CD4-positive, alpha-beta T cell treated with Interleukin-17A for 1 hour (primary cell): ENCODE measurements around the gene SHF.

Experiments
- DNase-seq: peaks from one replicate; pipeline ENCODE4 v3.0.0-alpha.2; 2020

The SHF gene

DNA sequence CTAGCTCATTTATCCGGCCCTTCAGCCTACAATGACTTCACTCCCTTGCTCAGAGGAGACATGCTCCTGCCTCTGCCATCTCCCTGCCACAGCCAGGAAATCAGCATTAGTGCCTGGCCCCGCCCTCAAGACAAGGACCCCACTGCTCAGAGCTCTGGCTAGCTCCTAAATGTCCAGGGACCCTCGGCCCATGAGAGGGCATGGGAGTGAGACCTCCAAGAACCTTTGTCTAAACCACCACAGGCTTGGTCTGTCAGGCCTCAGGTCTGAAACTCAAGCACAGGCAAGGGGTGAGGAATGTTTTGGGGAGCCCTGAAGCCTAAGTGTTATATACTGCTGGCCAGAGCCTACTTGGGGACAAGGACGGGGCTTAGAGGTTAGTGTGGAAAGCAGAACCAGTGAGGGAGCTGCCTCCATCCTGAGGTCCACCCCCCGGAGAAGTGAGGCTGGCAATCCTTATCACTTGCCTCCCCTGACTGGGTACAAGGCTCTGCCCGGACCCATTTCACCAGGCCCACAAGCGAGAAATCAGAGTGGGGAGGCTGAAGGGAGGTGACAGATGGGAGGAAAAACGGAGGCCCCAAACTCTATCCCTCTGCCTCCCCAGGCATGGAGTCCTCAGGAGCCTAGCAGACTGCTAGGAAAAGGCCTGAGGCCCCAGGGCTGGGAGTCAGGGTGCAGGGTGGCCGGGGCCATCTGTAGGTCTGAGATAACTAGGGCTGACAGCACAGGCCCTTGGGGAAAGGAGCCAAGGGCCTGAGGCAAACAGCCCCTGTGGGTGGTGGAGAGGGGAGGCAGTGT lies 18.8 kb downstream of the SHF start:
- no peak for DNase-seq

DNA sequence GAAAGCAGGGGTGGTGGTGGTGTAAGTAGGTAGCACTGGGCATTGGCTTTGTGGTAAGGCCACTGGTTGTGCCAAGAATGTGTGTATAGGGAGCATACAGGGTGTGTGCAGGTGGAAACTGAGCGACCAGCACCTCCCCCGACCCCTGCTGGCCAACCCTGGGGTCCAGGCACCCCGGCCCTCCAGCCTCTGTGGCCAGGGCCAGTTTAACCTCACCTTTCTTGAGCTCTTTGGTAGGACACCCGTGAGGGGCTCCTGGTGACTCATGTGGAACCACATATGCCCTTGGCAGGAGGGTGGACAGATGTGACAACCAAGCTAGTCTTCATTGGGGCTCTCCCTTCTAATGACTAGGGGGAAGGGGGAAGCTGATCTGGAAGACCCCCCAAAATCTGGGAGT lies 19.5 kb downstream of the SHF start:
- no peak for DNase-seq

DNA sequence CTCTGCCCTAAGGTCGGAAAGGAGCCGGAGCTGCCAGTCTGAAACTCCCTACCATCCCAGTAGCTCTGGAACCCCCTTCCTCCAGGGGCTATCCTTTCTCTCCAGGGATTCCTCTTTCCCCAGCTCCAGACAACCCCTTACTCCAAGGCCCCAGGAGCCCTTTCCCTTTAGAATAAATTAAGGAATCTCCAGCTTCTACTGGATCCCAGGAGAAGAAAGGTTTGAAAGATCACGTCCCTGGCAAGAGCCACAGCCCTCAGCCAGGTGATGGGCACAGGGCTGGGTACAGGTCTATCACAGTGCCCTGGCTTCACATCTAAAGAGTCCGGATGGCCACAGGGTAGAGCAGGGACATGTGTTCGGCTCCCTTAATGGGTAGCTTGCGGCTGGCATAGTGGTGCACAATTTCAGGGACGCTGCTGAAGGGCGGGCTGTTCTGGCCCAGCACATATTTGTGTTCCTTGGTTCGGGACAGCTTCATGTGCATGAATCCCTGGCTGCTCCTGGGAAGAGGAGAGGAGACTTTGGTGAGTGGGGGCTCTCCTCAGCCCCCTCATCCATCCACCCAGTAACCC lies 20.0 kb downstream of the SHF start:
- DNase-seq: no peak

DNA sequence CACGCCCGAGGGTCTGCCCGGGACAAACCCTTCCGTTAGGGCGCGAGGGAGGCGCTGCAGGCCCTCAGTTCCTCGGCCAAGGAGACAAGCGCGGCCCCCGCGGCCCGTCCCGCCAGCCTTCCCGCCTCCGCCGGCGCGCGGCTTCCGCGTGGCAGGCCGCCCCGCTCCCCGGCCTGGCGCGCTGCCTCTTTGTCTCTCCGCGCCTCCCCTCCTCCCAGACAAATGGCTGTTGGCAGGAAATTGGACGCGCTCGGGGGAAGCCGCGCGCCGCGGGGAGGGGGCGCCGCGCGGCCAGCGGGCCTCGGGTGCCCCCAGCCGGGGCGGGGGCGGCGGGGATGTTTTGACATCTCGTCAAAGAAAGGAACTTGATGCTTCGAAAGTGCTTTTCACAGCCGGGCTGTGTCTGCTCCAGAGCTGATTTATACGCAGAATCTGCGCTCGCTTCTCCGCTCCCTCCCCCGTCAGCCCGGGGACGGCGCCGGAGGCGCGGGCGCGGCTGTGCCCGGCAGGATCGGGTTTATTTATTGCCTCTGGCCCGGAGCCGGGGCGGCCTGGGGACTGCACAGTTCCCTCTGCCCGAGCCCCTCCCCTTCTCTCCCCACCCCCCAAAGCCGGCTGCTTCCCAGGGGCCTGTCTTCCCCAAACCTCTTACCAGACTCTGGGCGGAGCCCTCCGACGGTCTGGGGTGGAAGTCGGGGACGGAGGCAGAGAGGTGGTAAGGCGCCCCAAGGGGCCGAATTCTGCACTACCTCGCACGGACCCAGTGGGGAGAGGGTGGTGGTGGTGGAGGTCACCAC lies 20.7 kb downstream of the SHF start:
- DNase-seq: peak; percentile 88

DNA sequence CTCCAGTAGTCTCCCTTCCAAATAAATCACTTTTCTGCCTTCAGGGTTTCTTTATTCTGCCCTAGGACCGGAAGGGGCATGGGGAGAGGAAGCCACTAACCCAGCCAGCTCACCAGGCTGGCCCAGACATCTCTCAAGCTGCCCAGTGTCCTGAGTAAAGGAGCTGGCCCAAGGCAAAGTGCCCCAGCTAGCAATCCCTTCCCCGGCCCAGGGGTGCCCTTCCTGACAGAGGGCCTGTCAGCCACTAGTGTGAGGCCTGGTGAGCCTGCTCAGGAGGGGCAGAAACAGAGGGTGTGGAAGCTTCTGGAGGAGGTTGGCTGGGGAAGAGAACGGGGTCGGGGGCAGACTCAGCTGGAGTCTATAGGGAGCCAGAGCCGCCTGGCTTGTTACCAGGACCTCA lies 22.2 kb downstream of the SHF start:
- DNase-seq: no peak

DNA sequence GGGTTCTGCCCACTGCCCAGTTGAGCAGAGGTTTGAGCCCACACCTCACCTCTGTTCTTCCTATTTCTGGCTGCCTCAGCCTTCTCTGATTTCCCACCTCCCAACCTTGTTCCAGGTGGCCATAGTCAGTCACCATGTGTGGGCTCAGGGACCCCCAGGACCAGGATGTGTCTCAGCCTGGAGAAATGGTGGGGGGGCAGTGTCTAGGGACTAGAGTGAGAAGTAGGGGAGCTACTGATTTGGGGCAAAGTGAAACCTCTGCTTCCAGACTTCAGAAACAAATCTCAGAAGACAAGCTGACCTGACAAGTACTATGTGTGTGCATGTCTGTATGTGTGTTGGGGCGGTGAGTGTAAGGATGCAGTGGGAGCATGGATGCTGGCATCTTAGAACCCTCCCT lies 22.9 kb downstream of the SHF start:
- no peak for DNase-seq

DNA sequence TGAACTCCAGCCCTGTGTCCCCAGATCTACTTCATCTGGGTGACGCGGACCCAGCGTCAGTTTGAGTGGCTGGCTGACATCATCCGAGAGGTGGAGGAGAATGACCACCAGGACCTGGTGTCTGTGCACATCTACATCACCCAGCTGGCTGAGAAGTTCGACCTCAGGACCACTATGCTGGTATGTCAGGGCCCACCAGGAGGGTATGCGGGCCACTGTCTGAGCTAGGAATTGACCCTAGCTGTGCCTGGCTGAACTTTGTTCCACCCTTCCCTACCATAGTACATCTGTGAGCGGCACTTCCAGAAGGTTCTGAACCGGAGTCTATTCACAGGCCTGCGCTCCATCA lies 24.3 kb downstream of the SHF start:
- no peak for DNase-seq

DNA sequence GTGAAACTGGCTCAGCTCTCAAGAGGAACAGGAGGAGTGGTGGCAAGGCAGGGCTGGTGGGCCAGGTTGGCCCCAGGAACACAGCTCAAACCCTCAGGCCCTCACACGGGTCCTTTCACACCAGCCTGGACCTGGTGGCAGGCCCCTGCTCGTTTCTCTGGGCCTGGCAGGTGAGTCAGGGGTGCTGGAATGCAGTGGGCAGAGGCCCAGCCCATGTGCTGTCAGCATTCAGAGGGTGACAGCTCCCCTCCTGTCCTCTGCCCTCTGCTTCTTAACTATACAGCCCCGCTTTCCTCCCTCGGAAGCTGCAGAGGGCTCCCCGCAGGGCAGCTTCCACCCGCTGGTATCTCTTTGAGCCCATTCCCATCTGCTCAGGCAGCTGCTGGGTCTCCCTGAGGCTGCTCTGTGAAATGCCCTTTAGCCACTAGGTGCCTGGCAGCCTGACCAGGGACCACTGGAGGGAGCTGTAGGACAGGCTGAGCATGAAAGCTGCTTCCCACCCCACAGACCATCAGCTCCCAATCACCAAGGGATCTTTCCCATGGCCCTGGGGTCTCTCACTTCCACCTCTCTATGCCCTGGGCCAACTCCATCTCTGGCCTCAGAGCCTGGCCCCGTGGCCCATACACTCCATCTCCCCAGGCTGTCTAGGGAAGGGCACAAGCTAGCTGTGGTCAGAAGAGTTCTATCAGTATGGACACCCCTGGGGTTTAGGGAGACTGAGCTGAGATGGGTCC lies 24.8 kb downstream of the SHF start:
- DNase-seq: peak; percentile 71

DNA sequence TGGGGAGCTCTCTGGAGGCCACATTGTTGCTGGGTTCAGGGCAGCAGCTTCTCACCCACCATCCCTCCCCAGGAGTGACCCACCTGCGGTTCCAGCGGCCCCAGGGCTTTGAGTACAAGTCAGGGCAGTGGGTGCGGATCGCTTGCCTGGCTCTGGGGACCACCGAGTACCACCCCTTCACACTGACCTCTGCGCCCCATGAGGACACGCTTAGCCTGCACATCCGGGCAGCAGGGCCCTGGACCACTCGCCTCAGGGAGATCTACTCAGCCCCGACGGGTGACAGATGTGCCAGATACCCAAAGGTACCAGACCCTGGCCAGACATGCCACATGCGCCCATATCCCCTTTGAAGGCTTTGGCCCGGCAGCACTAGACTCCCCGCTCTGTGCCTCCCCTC lies 26.1 kb downstream of the SHF start:
- DNase-seq: no peak

DNA sequence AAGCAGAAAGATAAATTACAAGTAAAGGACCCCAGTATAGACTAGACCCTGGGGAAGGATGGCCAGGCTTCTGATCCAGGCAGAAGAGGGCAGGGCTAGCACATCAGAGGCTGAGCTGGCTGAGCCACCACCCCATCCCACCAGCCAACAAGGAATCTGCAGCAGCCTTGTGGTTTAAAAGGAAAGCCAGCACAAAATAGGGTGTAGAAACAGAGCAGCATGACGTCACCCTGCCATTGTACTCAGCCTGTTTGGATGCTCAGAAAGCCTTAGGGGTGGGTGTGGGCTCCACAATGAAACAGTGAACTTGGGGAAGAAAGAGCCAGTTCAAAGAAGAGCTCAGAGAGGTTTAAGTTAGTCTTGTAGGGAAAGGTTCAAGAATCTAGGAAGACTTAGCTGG lies 29.8 kb downstream of the SHF start:
- DNase-seq: no peak

DNA sequence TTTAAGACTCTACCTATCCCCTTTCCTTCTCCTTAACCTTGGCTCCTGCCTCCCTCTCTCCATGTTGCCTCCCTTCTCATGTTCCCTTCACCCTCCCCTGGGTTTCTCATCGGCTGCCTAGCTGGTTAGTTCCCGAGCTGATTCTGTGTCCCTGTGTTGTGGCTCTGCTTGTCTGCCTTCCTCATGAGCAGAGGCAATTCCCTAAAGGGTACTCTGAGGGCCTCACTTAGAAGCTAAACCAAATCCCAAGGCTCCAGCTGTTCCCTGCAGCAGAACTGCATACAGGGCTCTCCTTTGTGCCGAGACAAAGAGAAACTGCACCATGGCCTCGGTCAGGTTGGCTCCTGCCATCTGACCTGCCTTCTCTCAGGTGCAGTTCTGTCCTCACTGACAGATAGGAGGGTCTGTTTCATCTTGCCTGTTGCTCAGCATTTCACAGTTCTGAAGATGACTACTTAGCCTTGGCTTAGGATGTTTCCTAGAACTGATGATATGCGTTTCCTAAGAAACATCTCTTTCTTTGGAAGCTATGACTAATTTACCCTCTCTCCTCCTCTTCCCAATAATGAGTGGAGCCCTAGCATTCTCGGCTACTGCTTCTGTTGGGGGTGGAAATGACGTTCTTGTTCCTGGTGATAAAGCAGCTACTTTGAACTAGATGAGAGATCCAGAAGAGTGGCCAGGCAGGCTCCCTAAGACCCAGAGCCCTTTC lies 30.9 kb downstream of the SHF start:
- no peak for DNase-seq

DNA sequence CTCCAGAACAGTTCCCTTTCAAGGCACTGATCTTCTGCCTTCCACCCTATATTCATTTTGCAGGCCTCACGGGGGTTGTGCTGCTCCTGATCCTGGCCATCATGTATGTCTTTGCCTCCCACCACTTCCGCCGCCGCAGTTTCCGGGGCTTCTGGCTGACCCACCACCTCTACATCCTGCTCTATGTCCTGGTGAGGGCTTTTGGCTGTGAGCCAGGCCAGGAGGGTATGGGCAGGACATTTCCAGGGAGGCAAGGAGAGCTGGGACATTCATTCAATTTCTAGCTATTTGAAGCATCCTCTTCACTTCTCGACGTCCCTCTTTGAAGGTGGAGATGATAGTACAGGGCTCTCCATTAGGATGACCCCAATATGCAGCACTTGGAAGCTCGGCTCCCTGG lies 32.0 kb downstream of the SHF start:
- no peak for DNase-seq

DNA sequence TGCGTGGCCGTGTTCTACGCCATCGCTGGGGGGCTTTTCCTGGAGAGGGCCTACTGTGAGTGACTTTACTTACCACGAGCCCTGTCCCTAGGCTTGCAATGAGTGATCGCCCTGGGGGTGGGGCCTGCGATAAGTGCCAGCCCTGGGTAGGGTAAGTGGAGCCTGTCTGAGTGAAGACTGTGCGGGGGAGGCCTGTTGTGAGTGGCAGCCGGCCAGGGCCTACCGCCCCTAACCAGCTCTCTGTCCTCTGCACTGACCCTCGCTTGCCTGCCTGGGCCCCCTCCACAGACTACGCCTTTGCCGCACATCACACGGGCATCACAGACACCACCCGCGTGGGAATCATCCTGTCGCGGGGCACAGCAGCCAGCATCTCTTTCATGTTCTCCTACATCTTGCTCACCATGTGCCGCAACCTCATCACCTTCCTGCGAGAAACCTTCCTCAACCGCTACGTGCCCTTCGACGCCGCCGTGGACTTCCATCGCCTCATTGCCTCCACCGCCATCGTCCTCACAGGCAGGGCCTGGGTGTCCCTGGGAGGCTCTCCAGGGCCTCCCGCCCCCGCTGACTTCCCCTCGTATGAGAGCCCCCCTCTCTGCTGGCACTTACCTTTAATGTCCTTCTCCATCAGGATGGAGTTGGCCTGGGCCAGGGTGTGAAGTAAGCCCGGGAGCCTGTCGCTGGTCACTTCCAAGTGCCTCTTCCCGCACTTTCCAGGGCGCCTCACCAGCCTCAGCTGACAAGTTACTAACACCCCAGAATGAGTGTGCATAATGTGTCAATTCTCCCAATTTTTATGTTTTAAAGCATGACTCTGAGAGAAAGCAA lies 35.6 kb downstream of the SHF start:
- DNase-seq: no peak

DNA sequence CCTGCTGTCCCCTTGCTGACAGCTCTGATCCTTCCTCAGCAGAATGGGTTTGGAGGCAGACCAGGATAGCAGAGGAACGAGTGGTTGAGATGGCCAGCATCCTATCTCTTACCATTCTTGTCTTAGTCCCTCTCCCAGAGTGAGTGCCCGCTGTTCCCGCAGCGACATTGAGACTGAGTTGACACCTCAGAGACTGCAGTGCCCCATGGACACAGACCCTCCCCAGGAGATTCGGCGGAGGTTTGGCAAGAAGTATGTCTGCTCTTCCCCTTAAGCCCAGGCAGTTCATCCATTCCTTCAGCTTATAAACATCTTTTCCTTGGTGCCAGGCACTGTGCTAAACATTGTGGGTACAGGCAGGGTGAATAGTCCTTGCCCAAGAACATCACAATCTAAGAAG lies 36.8 kb downstream of the SHF start:
- no peak for DNase-seq

DNA sequence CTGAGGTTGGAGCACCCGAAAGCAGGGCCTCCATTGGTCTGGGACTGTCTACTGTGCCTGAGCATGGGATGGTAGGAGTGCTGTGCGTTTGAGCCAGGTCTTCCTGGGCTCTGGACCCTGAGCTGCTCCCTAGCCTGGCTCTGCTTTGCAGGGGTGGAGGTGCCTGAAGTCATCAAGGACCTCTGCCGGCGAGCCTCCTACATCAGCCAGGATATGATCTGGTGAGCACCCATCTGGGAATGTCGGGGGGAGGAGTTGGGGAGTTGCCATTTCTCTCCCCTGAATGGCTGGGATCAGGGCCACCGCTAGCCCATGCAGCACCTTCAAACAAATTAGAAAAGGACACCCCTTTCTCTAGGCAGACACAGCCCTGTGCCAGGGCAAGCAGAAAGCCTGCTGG lies 37.3 kb downstream of the SHF start:
- DNase-seq: no peak

DNA sequence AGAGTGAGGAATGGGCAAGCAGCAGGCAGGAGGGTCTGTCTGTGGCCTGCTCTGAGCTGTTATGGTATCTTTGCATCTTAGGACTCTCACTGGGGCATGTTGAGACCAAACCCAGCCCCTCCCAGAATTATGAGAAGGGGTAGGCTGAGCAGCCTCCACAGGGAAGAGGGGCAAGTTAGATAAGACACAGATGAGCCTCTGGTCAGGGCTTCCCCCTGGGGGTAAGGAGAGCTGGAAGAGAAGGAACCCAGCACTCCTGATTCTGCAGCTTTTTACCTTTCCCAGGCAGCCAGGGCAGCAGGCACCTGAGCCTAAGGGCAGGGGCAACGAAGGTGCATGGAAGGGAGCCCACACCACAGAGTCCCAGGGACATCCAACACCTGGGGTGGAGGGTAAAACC lies 38.7 kb downstream of the SHF start:
- DNase-seq: no peak

DNA sequence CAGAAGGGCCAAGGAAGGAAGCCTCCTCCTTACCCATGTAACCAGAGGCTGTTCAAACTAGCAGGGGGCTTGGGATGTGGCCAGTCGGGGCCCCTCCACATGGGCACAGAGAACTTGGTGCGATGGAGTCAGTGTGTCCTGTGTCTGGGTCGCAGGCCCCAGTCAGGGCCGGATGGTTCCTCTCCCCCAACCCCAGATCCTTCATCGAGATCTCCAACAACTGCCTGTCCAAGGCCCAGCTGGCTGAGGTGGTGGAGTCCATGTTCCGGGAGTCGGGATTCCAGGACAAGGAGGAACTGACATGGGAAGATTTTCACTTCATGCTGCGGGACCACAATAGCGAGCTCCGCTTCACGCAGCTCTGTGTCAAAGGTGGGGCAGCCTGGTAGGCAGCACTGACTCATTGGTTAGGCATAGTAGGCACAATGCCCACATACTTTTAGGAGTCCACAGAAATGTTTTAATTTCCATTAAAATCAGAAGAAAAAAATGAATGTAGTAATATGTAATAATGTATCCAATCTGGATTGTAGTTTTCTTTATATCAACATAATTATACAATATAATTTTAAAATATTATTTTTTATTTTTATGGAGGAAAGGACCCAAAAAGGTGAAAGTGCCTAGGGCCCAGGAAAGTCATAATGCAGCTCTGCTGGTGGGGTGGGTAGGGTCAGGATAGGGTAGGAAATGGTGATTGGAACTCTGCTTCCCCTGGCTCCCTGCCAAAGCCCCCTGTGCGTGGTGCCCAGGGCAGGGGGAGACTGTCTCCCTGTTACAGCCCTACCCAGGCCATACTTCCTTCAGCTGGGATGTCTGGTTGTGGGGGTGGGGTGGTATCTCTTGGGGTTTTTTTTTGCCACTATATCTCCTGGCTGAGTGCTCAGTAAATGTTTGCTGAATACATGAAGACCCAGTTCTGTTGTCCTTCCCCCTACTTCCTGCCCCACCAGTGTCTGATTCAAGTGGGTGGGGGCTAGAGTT lies 39.4 kb downstream of the SHF start:
- no peak for DNase-seq

DNA sequence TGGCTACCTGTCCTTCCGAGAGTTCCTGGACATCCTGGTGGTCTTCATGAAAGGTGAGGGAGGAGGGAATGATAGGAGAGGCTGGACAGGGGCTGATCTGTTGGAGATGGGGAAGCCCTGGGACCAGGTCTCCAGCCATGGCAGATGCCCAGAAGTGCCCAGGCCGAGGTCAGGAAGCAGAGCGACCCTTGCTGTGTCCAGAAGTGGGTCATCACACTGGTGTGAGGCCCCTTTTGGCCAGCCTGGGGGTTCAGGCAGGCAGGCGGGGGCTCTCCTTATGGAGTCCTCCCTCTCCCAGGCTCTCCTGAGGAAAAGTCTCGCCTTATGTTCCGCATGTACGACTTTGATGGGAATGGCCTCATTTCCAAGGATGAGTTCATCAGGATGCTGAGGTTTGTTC lies 40.2 kb downstream of the SHF start:
- no peak for DNase-seq

DNA sequence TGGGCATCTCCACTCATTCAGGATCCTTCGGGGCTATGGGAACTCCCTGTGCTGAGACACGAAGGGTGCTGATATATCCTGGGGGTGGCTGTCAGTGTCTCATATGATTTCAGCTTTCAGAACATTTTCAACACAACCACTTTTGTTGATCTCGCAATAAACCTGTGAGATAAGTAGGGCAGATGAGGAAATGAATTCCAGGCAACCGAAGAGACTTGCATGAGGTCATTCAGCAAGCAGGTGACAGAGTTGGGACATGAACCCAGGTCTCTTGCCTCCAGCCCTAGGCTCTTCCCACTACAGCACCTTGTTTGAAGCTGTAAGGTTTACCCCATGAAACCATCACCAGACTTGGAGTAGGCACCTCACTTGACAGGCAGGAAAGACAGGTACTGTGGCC lies 41.4 kb downstream of the SHF start:
- no peak for DNase-seq

DNA sequence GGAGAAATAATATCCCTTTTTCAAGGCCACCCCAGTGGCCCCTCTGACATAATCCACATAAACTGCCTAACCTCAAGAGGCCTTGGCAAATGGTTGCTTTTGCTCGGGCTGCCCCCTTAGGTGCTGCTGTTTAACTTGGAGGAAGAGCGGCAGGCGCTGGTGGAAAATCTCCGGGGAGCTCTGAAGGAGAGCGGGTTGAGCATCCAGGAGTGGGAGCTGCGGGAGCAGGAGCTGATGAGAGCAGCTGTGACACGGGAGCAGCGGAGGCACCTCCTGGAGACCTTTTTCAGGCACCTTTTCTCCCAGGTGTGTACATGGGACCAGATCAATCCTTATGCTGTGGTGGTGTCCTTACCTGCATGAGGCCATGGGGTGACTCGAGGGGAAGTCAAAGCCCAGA lies 43.0 kb downstream of the SHF start:
- no peak for DNase-seq

DNA sequence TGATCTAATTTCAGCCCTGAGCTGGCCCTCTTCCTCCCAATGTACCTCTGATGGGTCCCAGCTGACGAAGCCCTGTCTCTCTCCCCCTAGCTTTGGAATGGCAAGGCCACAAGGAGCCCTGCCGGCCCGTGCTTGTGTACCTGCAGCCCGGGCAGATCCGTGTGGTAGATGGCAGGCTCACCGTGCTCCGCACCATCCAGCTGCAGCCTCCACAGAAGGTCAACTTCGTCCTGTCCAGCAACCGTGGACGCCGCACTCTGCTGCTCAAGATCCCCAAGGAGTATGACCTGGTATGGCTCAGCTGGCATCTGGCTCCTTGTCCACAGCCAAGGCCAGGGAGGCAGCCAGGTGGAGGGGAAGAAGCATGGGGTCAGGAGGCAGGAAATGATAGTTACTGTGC lies 43.8 kb downstream of the SHF start:
- DNase-seq: no peak
